ENCODE data around the gene PAF1. TPM values are rescaled to one million over a fixed set of nuclear protein-coding genes. Genes with fewer than 3 reads are reported as not detected.

PAF1 gene
- total RNA-seq, 1 donor = 33.2 TPM

Small RNA genes within 50 kb of the gene (small RNA-seq; reads per million reads assigned to genes)
- gene AC011445.2 (0.28 reads per million), gene MIR4530 (not detected), gene RN7SL566P (not detected)

Other genes starting within 250 kb of the PAF1 start
- gene NCCRP1, start 194.1 kb downstream of the PAF1 start, total RNA-seq = not detected in 2 replicates
- gene SYCN, start 186.8 kb downstream of the PAF1 start, total RNA-seq = not detected in 2 replicates
- not detected in 2 replicates for gene IFNL3, start 146.1 kb downstream of the PAF1 start, total RNA-seq
- gene IFNL4, start 142.2 kb downstream of the PAF1 start, total RNA-seq = not detected in 2 replicates
- gene IFNL2, start 122.7 kb downstream of the PAF1 start, total RNA-seq = not detected in 2 replicates
- not detected in 2 replicates for gene IFNL1, start 94.7 kb downstream of the PAF1 start, total RNA-seq
- gene LRFN1, start 70.2 kb downstream of the PAF1 start, total RNA-seq = under 0.01 TPM in 1 of 2 replicates, not detected in the other
- 0.86 and 1.6 TPM in 2 replicates for gene GMFG, start 55.1 kb downstream of the PAF1 start, total RNA-seq
- gene SAMD4B, start 48.7 kb downstream of the PAF1 start, total RNA-seq = 38.0 and 45.7 TPM in 2 replicates
- 22.0 and 22.2 TPM in 2 replicates for gene MED29, start 272 bp upstream of the PAF1 start, total RNA-seq
- 5.8 and 8.6 TPM in 2 replicates for gene ZFP36, start 15.7 kb upstream of the PAF1 start, total RNA-seq
- gene PLEKHG2, start 21.6 kb upstream of the PAF1 start, total RNA-seq = 25.0 and 39.3 TPM in 2 replicates
- 43.2 and 48.3 TPM in 2 replicates for gene RPS16, start 44.8 kb upstream of the PAF1 start, total RNA-seq
- gene SUPT5H, start 54.5 kb upstream of the PAF1 start, total RNA-seq = 71.8 and 80.7 TPM in 2 replicates
- gene TIMM50, start 89.7 kb upstream of the PAF1 start, total RNA-seq = 48.8 and 49.6 TPM in 2 replicates
- gene DLL3, start 107.8 kb upstream of the PAF1 start, total RNA-seq = under 0.01 and 0.43 TPM in 2 replicates
- not detected in 2 replicates for gene SELENOV, start 124.0 kb upstream of the PAF1 start, total RNA-seq
- gene EID2B, start 141.7 kb upstream of the PAF1 start, total RNA-seq = 4.3 and 4.5 TPM in 2 replicates
- 8.4 and 10.8 TPM in 2 replicates for gene EID2, start 149.1 kb upstream of the PAF1 start, total RNA-seq
- gene LGALS13, start 211.4 kb upstream of the PAF1 start, total RNA-seq = not detected in 2 replicates

Data from fibroblast of villous mesenchyme (primary cell).